8988T (cell line): ENCODE data around the gene LRRTM4.

Experiments used
- DNase-seq: peaks from one replicate; pipeline ENCODE4 v3.0.0; 2011

LRRTM4 gene

GRCh38 chr2:77469106-77469505 lies 53.1 kb downstream of the LRRTM4 start:
- DNase-seq: no peak

- no peak for DNase-seq
Observed at GRCh38 chr2:77459840-77460239, 62.3 kb downstream of the LRRTM4 start.

- DNase-seq: no peak
Observed at GRCh38 chr2:77458216-77458615, 64.0 kb downstream of the LRRTM4 start.

- DNase-seq: no peak
Observed at GRCh38 chr2:77457665-77458064, 64.5 kb downstream of the LRRTM4 start.

GRCh38 chr2:77443076-77443475 lies 79.1 kb downstream of the LRRTM4 start:
- DNase-seq: no peak

- no peak for DNase-seq
Observed at GRCh38 chr2:77434880-77435279, 87.3 kb downstream of the LRRTM4 start.

GRCh38 chr2:77428946-77429345 lies 93.2 kb downstream of the LRRTM4 start:
- no peak for DNase-seq

- no peak for DNase-seq
Observed at GRCh38 chr2:77421971-77422370, 100.2 kb downstream of the LRRTM4 start.

GRCh38 chr2:77418537-77418936 lies 103.6 kb downstream of the LRRTM4 start:
- no peak for DNase-seq

GRCh38 chr2:77404189-77404588 lies 118.0 kb downstream of the LRRTM4 start:
- no peak for DNase-seq

GRCh38 chr2:77398970-77399600 lies 123.1 kb downstream of the LRRTM4 start:
- DNase-seq: no peak

- no peak for DNase-seq
Observed at GRCh38 chr2:77397763-77398162, 124.4 kb downstream of the LRRTM4 start.

GRCh38 chr2:77395011-77395410 lies 127.2 kb downstream of the LRRTM4 start:
- no peak for DNase-seq

- no peak for DNase-seq
Observed at GRCh38 chr2:77391119-77391518, 131.1 kb downstream of the LRRTM4 start.

- no peak for DNase-seq
Observed at GRCh38 chr2:77387324-77387723, 134.9 kb downstream of the LRRTM4 start.

- DNase-seq: no peak
Observed at GRCh38 chr2:77372636-77373035, 149.5 kb downstream of the LRRTM4 start.

GRCh38 chr2:77370511-77370910 lies 151.7 kb downstream of the LRRTM4 start:
- DNase-seq: no peak

- DNase-seq: no peak
Observed at GRCh38 chr2:77363277-77363676, 158.9 kb downstream of the LRRTM4 start.

GRCh38 chr2:77348821-77349220 lies 173.4 kb downstream of the LRRTM4 start:
- no peak for DNase-seq

- no peak for DNase-seq
Observed at GRCh38 chr2:77336013-77336412, 186.2 kb downstream of the LRRTM4 start.

- no peak for DNase-seq
Observed at GRCh38 chr2:77328134-77328931, 193.8 kb downstream of the LRRTM4 start.

- no peak for DNase-seq
Observed at GRCh38 chr2:77325395-77325794, 196.8 kb downstream of the LRRTM4 start.

- DNase-seq: no peak
Observed at GRCh38 chr2:77322431-77322830, 199.7 kb downstream of the LRRTM4 start.

GRCh38 chr2:77314721-77315120 lies 207.5 kb downstream of the LRRTM4 start:
- no peak for DNase-seq

- no peak for DNase-seq
Observed at GRCh38 chr2:77310416-77310815, 211.8 kb downstream of the LRRTM4 start.
